H9 (cell line): ENCODE results near the gene GRIK4. TPM values are rescaled to one million over a fixed set of nuclear protein-coding genes. Genes with fewer than 3 reads are reported as not detected.

Experiments used
- DNase-seq: peaks from one replicate; pipeline ENCODE4 v3.0.0-alpha.2; 2017
- H2AFZ ChIP-seq: one replicate; pipeline ENCODE4 v1.6.1; 2013; ENCODE audit warnings: mild to moderate bottlenecking, low read length, control low read depth, moderate library complexity
- H2AK5ac ChIP-seq: 2 replicates; pipeline ENCODE4 v1.6.1; 2013; ENCODE audit warnings: low read length, control low read depth, mixed read lengths; ENCODE audit not compliant: insufficient read length
- H2BK120ac ChIP-seq: one replicate; pipeline ENCODE4 v1.6.1; 2013; ENCODE audit warnings: low read depth, mild to moderate bottlenecking, low read length, control low read depth, inconsistent platforms; ENCODE audit not compliant: poor library complexity, severe bottlenecking
- H2BK12ac ChIP-seq: 2 replicates; pipeline ENCODE4 v1.6.1; 2013; ENCODE audit warnings: low read length, control low read depth, mixed read lengths, low read depth; ENCODE audit not compliant: insufficient read length
- H2BK15ac ChIP-seq: 2 replicates; pipeline ENCODE4 v1.6.1; 2013; ENCODE audit warnings: low read depth, low read length, control low read depth
- H2BK20ac ChIP-seq: one replicate; pipeline ENCODE4 v1.6.1; 2013; ENCODE audit warnings: low read depth, mild to moderate bottlenecking, low read length, control low read depth, inconsistent platforms; ENCODE audit not compliant: poor library complexity, severe bottlenecking
- H2BK5ac ChIP-seq: 2 replicates; pipeline ENCODE4 v1.6.1; 2013; ENCODE audit warnings: low read length, control low read depth, mixed read lengths; ENCODE audit not compliant: insufficient read length
- H3K14ac ChIP-seq: 2 replicates; pipeline ENCODE4 v1.6.1; 2013; ENCODE audit warnings: low read length, control low read depth; ENCODE audit not compliant: insufficient read depth
- H3K18ac ChIP-seq: 2 replicates; pipeline ENCODE4 v1.6.1; 2013; ENCODE audit warnings: low read depth, mild to moderate bottlenecking, mixed read lengths, low read length, control low read depth; ENCODE audit not compliant: insufficient read length
- H3K23ac ChIP-seq: 2 replicates; pipeline ENCODE4 v1.6.1; 2013; ENCODE audit warnings: low read length, control low read depth, mixed read lengths, low read depth; ENCODE audit not compliant: insufficient read length
- H3K23me2 ChIP-seq: 2 replicates; pipeline ENCODE4 v1.6.1; 2013; ENCODE audit warnings: low read depth, mild to moderate bottlenecking, mixed read lengths, low read length, control low read depth; ENCODE audit not compliant: insufficient read length, poor library complexity, severe bottlenecking
- H3K27ac ChIP-seq: 2 replicates; pipeline ENCODE4 v1.5.1; 2013; ENCODE audit warnings: low read length, control low read depth, mixed read lengths, low read depth; ENCODE audit not compliant: insufficient read length
- H3K27me3 ChIP-seq: 2 replicates; pipeline ENCODE4 v1.6.1; 2013; ENCODE audit warnings: low read length, control low read depth, inconsistent platforms; ENCODE audit not compliant: insufficient read depth
- H3K4ac ChIP-seq: 2 replicates; pipeline ENCODE4 v1.6.1; 2013; ENCODE audit warnings: low read depth, mild to moderate bottlenecking, control low read depth, inconsistent platforms, low read length, moderate library complexity
- H3K4me1 ChIP-seq: 2 replicates; pipeline ENCODE4 v1.6.1; 2013; ENCODE audit warnings: low read length, control low read depth, inconsistent platforms; ENCODE audit not compliant: insufficient read depth
- H3K4me2 ChIP-seq: 2 replicates; pipeline ENCODE4 v1.6.1; 2013; ENCODE audit warnings: low read length, control low read depth, mixed read lengths; ENCODE audit not compliant: insufficient read length, insufficient read depth
- H3K56ac ChIP-seq: 2 replicates; pipeline ENCODE4 v1.6.1; 2013; ENCODE audit warnings: low read depth, mild to moderate bottlenecking, mixed read lengths, low read length, control low read depth; ENCODE audit not compliant: insufficient read length
- H3K79me1 ChIP-seq: 2 replicates; pipeline ENCODE4 v1.6.1; 2013; ENCODE audit warnings: low read depth, mild to moderate bottlenecking, moderate library complexity, low read length, control low read depth, inconsistent platforms; ENCODE audit not compliant: insufficient read depth, poor library complexity, severe bottlenecking
- H3K79me2 ChIP-seq: 2 replicates; pipeline ENCODE4 v1.6.1; 2013; ENCODE audit warnings: low read length, control low read depth, inconsistent platforms; ENCODE audit not compliant: insufficient read depth
- H3K9ac ChIP-seq: 2 replicates; pipeline ENCODE4 v1.6.1; 2013; ENCODE audit warnings: low read length, control low read depth, mixed read lengths; ENCODE audit not compliant: insufficient read length; ENCODE audit errors: extremely low read depth
- H3K9me3 ChIP-seq: one replicate; pipeline ENCODE4 v1.6.1; 2013; ENCODE audit warnings: low read depth, low read length, inconsistent platforms; ENCODE audit not compliant: control insufficient read depth
- H3T11ph ChIP-seq: one replicate; pipeline ENCODE4 v1.6.1; 2013; ENCODE audit warnings: mild to moderate bottlenecking, low read length, control low read depth, inconsistent platforms
- H4K20me1 ChIP-seq: one replicate; pipeline ENCODE4 v1.6.1; 2013; ENCODE audit not compliant: control insufficient read depth, insufficient read length, insufficient read depth
- H4K5ac ChIP-seq: 2 replicates; pipeline ENCODE4 v1.6.1; 2013; ENCODE audit warnings: low read depth, mild to moderate bottlenecking, mixed read lengths, low read length, control low read depth; ENCODE audit not compliant: insufficient read length
- H4K8ac ChIP-seq: replicated peaks from 2 replicates; pipeline ENCODE4 v1.6.1; 2013; ENCODE audit warnings: low read length, control low read depth, mixed read lengths, low read depth; ENCODE audit not compliant: insufficient read length
- H4K91ac ChIP-seq: 2 replicates; pipeline ENCODE4 v1.6.1; 2013; ENCODE audit warnings: low read depth, mild to moderate bottlenecking, moderate library complexity, mixed read lengths, low read length, control low read depth; ENCODE audit not compliant: insufficient read length
- H3K27ac Mint-ChIP-seq, 3 experiments: 2 replicates in 2 of 3; 3 replicates in 1 of 3; pipeline ENCODE4 v1.8.0; 2020 to 2021; ENCODE audit warnings: mixed read lengths in 3 of 3, mild to moderate bottlenecking in 1 of 3, moderate library complexity in 1 of 3
- H3K27me3 Mint-ChIP-seq: 2 replicates; pipeline ENCODE4 v1.8.0; 2021; ENCODE audit warnings: low read depth, mild to moderate bottlenecking, moderate library complexity, mixed read lengths
- H3K36me3 Mint-ChIP-seq, 3 experiments: 2 replicates in 2 of 3; 3 replicates in 1 of 3; pipeline ENCODE4 v1.8.0; 2020 to 2021; ENCODE audit warnings: low read depth in 3 of 3, mixed read lengths in 3 of 3; ENCODE audit not compliant: insufficient read depth in 1 of 3
- H3K4me1 Mint-ChIP-seq, 2 experiments: 2 replicates each; pipeline ENCODE4 v1.8.0; 2020; ENCODE audit warnings: mixed read lengths in 2 of 2
- H3K4me3 Mint-ChIP-seq, 2 experiments: 2 replicates in 1 of 2; 3 replicates in 1 of 2; pipeline ENCODE4 v1.8.0; 2020 to 2021; ENCODE audit warnings: mild to moderate bottlenecking in 2 of 2, mixed read lengths in 2 of 2, moderate library complexity in 1 of 2
- H3K9me3 Mint-ChIP-seq, 2 experiments: 2 replicates in 1 of 2; 3 replicates in 1 of 2; pipeline ENCODE4 v1.8.0; 2020; ENCODE audit warnings: mild to moderate bottlenecking in 2 of 2, mixed read lengths in 2 of 2, moderate library complexity in 1 of 2
- total RNA-seq: library from RNA; stranded (reverse); gene quantifications from 2 replicates; pipeline ENCODE4 v1.2.1, GENCODE V29; 2021
- TF ChIP-seq, protein P1 (sequence below): fragments of 200-600 bp; sonication (generic); conservative IDR thresholded peaks from 3 replicates; pipeline ENCODE4 v1.8.0; 2021; ENCODE audit warnings: antibody characterized with exemption, mild to moderate bottlenecking

Gene GRIK4
- total RNA-seq, 1 experiment from 2014 or later = 2.3 TPM

DNA sequence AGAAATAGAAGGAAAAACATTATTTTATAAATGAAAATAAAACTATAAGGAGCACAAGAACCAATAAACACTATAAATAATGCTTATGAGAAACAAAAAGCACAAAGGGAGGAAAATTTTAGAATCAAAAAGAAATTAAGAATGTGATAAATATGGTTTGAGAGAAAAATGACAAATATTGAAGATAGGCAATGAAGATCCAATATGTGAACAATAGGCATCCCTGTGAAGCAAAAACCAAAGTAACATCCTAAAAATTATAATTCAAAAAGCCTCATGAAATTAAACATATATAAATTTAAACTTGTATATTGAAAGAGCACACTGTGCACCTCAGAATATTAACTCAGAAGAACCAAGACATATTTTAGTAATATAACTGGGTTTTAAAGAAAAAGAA lies 216.2 kb downstream of the GRIK4 start:
- no peak for DNase-seq
- Histone ChIP-seq H2BK20ac (no peak overlapping the region), H3T11ph (no peak overlapping the region), H2AK5ac (no peak overlapping the region), H2BK15ac (no peak overlapping the region), H3K18ac (no peak overlapping the region), H2BK5ac (no peak overlapping the region), H4K5ac (no peak overlapping the region), H3K23ac (no peak overlapping the region), H3K4ac (no peak overlapping the region), H4K8ac (no peak overlapping the region), H4K91ac (no peak overlapping the region), H3K9ac (no peak overlapping the region), H3K14ac (no peak overlapping the region), H3K23me2 (no peaks in the 10 kb centered on the region), H2BK12ac (no peak overlapping the region), H3K27me3 (no peaks in the 10 kb centered on the region), H2AFZ (no peak overlapping the region), H3K79me1 (no peaks in the 10 kb centered on the region), H3K4me1 (no peaks in the 10 kb centered on the region), H4K20me1 (no peaks in the 10 kb centered on the region), H3K27ac (no peak overlapping the region), H3K79me2 (no peaks in the 10 kb centered on the region), H3K9me3 (peaks cover 6% of the 10 kb centered on the region), H3K56ac (no peak overlapping the region), H3K4me2 (no peak overlapping the region), H2BK120ac (no peak overlapping the region)
- TF ChIP-seq, protein P1, sequence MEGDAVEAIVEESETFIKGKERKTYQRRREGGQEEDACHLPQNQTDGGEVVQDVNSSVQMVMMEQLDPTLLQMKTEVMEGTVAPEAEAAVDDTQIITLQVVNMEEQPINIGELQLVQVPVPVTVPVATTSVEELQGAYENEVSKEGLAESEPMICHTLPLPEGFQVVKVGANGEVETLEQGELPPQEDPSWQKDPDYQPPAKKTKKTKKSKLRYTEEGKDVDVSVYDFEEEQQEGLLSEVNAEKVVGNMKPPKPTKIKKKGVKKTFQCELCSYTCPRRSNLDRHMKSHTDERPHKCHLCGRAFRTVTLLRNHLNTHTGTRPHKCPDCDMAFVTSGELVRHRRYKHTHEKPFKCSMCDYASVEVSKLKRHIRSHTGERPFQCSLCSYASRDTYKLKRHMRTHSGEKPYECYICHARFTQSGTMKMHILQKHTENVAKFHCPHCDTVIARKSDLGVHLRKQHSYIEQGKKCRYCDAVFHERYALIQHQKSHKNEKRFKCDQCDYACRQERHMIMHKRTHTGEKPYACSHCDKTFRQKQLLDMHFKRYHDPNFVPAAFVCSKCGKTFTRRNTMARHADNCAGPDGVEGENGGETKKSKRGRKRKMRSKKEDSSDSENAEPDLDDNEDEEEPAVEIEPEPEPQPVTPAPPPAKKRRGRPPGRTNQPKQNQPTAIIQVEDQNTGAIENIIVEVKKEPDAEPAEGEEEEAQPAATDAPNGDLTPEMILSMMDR = no peak
- peaks cover 2% of the 10 kb centered on the region; the same call in 1 of the 2 replicates for H3K27me3 Mint-ChIP-seq
- peaks cover 8 to 14% of the 10 kb centered on the region in 2 experiments for H3K9me3 Mint-ChIP-seq
- H3K4me3 Mint-ChIP-seq = no peak overlapping the region
- peaks cover 0 to 6% (median 2%) of the 10 kb centered on the region in 3 experiments; a peak in 2 of 7 replicates for H3K36me3 Mint-ChIP-seq
- H3K27ac Mint-ChIP-seq = no peak overlapping the region
- peaks cover 6 to 9% of the 10 kb centered on the region in 2 experiments for H3K4me1 Mint-ChIP-seq
